ENCODE data around the gene MBD3.
"Not testable (repeated sequence)": the region's sequence is repeated elsewhere in the genome, so short reads cannot be mapped to it uniquely, and the experiment has no call there.

MBD3 gene

GRCh38 chr19:1556390-1557070, 36.1 kb downstream of the MBD3 start:
- no peak overlapping the region for H3K4me3 ChIP-seq (ENCODE audit: low read depth, low read length)
- DNase-seq (ENCODE audit: low read depth): no peak

GRCh38 chr19:1555487-1556389, 36.9 kb downstream of the MBD3 start:
- H3K4me3 ChIP-seq (ENCODE audit: low read depth, low read length): no peak overlapping the region
- DNase-seq (ENCODE audit: low read depth): no peak

- DNase-seq (ENCODE audit: low read depth): no peak
- no peak overlapping the region for H3K4me3 ChIP-seq (ENCODE audit: low read depth, low read length)
These were observed 37.7 kb downstream of the MBD3 start for GRCh38 chr19:1554968-1555367.

GRCh38 chr19:1553415-1553814, 39.2 kb downstream of the MBD3 start:
- H3K4me3 ChIP-seq (ENCODE audit: low read depth, low read length): no peak overlapping the region
- no peak for DNase-seq (ENCODE audit: low read depth)

GRCh38 chr19:1551068-1552040, 41.3 kb downstream of the MBD3 start:
- no peak for DNase-seq (ENCODE audit: low read depth)
- no peak overlapping the region for H3K4me3 ChIP-seq (ENCODE audit: low read depth, low read length)

GRCh38 chr19:1549332-1549945, 43.2 kb downstream of the MBD3 start:
- no peak for DNase-seq (ENCODE audit: low read depth)
- H3K4me3 ChIP-seq (ENCODE audit: low read depth, low read length): no peak overlapping the region

GRCh38 chr19:1540365-1540925, 52.2 kb downstream of the MBD3 start:
- H3K4me3 ChIP-seq (ENCODE audit: low read depth, low read length): no peak overlapping the region
- DNase-seq (ENCODE audit: low read depth): peak; percentile 3

- not testable (repeated sequence) for DNase-seq (ENCODE audit: low read depth); H3K4me3 ChIP-seq (ENCODE audit: low read depth, low read length)
These were observed 52.9 kb downstream of the MBD3 start for GRCh38 chr19:1539749-1540148.

GRCh38 chr19:1538978-1539377, 53.7 kb downstream of the MBD3 start:
- peak; percentile 33 for DNase-seq (ENCODE audit: low read depth)
- H3K4me3 ChIP-seq (ENCODE audit: low read depth, low read length): no peak overlapping the region

- DNase-seq (ENCODE audit: low read depth); H3K4me3 ChIP-seq (ENCODE audit: low read depth, low read length): not testable (repeated sequence)
These were observed 57.0 kb downstream of the MBD3 start for GRCh38 chr19:1535699-1536098.

- H3K4me3 ChIP-seq (ENCODE audit: low read depth, low read length): no peak overlapping the region
- DNase-seq (ENCODE audit: low read depth): no peak
These were observed 57.7 kb downstream of the MBD3 start for GRCh38 chr19:1534972-1535371.

GRCh38 chr19:1533510-1534150, 59.0 kb downstream of the MBD3 start:
- H3K4me3 ChIP-seq (ENCODE audit: low read depth, low read length): no peak overlapping the region
- DNase-seq (ENCODE audit: low read depth): no peak

- H3K4me3 ChIP-seq (ENCODE audit: low read depth, low read length): no peak overlapping the region
- no peak for DNase-seq (ENCODE audit: low read depth)
These were observed 60.7 kb downstream of the MBD3 start for GRCh38 chr19:1532003-1532402.

GRCh38 chr19:1531587-1531986, 61.1 kb downstream of the MBD3 start:
- H3K4me3 ChIP-seq (ENCODE audit: low read depth, low read length): no peak overlapping the region
- no peak for DNase-seq (ENCODE audit: low read depth)

GRCh38 chr19:1530856-1531255, 61.8 kb downstream of the MBD3 start:
- H3K4me3 ChIP-seq (ENCODE audit: low read depth, low read length): not testable (repeated sequence)

GRCh38 chr19:1529430-1529816, 63.2 kb downstream of the MBD3 start:
- no peak overlapping the region for H3K4me3 ChIP-seq (ENCODE audit: low read depth, low read length)
- no peak for DNase-seq (ENCODE audit: low read depth)

More at GRCh38 chr19:1530856-1531255, 61.8 kb downstream of the MBD3 start:
- DNase-seq (ENCODE audit: low read depth): not testable (repeated sequence)

- no peak for DNase-seq (ENCODE audit: low read depth)
- H3K4me3 ChIP-seq (ENCODE audit: low read depth, low read length): no peak overlapping the region
These were observed 63.9 kb downstream of the MBD3 start for GRCh38 chr19:1528596-1529429.
